Breast epithelium (tissue), 3 donors: ENCODE measurements around the gene TUBB2B.

ENCODE experiments used
- CTCF ChIP-seq, 3 donors: fragments of 450-650 bp; IDR thresholded peaks; one replicate each; pipeline ENCODE4 v1.5.1; 2016 to 2017; ENCODE audit warnings: antibody characterized with exemption in 3 of 3, mild to moderate bottlenecking in 3 of 3, moderate library complexity in 3 of 3
- POLR2A ChIP-seq: fragments of 450-650 bp; IDR thresholded peaks from one replicate; pipeline ENCODE4 v1.6.1; 2016; ENCODE audit warnings: antibody characterized with exemption, mild to moderate bottlenecking, moderate library complexity

DNA sequence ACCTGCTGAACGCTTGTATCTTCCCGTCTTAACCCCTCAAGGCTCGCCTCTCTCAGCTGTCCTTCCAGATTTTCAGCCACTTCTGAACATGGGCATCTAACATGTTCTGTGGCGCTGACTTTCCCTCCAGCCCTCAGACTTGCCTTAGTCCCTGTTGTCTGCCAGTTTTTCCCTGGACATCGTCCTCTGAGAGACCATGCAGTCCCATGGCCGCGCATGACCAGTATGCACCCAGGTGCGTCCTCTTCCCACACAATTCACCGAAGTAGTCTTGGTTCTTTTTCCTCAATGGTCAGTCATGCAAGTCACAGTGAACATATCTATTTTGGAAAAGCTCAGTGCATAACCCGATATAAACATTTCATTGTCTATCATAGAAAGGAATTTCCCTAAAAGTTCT lies 9.2 kb downstream of the TUBB2B start:
- TF ChIP-seq CTCF (IDR thresholded peaks at IDR 0.05): no peak
- TF ChIP-seq POLR2A: no peak
